ENCODE measurements around the gene MAP3K2.

DNA sequence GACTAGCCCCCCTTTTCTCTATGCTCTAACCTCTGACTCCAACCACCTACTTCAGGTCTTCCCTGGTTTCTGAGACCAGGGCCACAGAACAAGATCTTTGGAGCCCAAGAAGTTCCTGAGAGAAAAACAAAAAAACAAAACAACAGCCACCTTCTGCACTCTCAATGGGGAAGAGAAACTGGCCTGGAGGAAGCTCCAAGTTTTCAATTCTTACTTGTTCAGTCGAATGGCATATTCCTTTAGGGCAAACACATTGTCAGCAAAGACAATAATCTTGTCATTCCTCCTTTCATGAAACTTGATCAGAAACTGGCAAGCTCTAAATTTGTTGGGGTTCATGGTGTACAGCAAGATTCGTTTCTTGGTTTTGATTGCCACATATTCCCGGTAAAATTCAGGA lies 108.8 kb downstream of the MAP3K2 start:
- TF ChIP-seq, protein P1, sequence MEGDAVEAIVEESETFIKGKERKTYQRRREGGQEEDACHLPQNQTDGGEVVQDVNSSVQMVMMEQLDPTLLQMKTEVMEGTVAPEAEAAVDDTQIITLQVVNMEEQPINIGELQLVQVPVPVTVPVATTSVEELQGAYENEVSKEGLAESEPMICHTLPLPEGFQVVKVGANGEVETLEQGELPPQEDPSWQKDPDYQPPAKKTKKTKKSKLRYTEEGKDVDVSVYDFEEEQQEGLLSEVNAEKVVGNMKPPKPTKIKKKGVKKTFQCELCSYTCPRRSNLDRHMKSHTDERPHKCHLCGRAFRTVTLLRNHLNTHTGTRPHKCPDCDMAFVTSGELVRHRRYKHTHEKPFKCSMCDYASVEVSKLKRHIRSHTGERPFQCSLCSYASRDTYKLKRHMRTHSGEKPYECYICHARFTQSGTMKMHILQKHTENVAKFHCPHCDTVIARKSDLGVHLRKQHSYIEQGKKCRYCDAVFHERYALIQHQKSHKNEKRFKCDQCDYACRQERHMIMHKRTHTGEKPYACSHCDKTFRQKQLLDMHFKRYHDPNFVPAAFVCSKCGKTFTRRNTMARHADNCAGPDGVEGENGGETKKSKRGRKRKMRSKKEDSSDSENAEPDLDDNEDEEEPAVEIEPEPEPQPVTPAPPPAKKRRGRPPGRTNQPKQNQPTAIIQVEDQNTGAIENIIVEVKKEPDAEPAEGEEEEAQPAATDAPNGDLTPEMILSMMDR (IDR thresholded peaks at IDR 0.05; ENCODE audit: low read length) = no peak
- TF ChIP-seq EZH2 (IDR thresholded peaks at IDR 0.05; ENCODE audit: borderline replicate concordance, low read length) = no peak

Measured in OCI-LY1 (cell line).